ENCODE data around the gene GABRP.

Gene GABRP

DNA sequence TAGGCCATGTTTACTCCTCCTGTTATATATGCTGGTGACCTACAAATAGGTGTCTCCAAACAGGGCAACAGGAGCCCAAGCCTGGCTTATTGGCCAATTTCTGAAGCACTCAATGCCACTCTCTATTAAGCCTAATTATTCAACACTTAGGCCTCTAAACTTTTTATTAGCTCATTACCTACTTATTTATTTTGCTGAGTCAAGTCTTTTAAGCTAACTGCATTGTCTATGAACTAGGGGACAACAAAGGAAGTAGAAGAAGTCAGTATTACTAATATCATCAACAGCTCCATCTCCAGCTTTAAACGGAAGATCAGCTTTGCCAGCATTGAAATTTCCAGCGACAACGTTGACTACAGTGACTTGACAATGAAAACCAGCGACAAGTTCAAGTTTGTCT lies 28.2 kb downstream of the GABRP start:
- H3K4me3 ChIP-seq (ENCODE audit: low read depth, low read length) = no peak overlapping the region
- TF ChIP-seq CTCF (IDR thresholded peaks at IDR 0.05; ENCODE audit: low read depth, low read length, missing control alignments) = no peak
- no peak for DNase-seq (ENCODE audit: low read depth)

- DNase-seq (ENCODE audit: low read depth) = no peak
- no peak for TF ChIP-seq CTCF (IDR thresholded peaks at IDR 0.05; ENCODE audit: low read depth, low read length, missing control alignments)
- H3K4me3 ChIP-seq (ENCODE audit: low read depth, low read length) = no peak overlapping the region
Measured at GRCh38 chr5:170813231-170813630, 29.7 kb downstream of the GABRP start.

GRCh38 chr5:170817195-170817594 lies 33.7 kb downstream of the GABRP start:
- no peak overlapping the region for H3K4me3 ChIP-seq (ENCODE audit: low read depth, low read length)
- DNase-seq (ENCODE audit: low read depth) = no peak
- no peak for TF ChIP-seq CTCF (IDR thresholded peaks at IDR 0.05; ENCODE audit: low read depth, low read length, missing control alignments)

GRCh38 chr5:170818232-170818631 lies 34.7 kb downstream of the GABRP start:
- DNase-seq (ENCODE audit: low read depth) = no peak
- no peak overlapping the region for H3K4me3 ChIP-seq (ENCODE audit: low read depth, low read length)
- no peak for TF ChIP-seq CTCF (IDR thresholded peaks at IDR 0.05; ENCODE audit: low read depth, low read length, missing control alignments)

GRCh38 chr5:170819824-170820223 lies 36.3 kb downstream of the GABRP start:
- H3K4me3 ChIP-seq (ENCODE audit: low read depth, low read length) = no peak overlapping the region
- no peak for TF ChIP-seq CTCF (IDR thresholded peaks at IDR 0.05; ENCODE audit: low read depth, low read length, missing control alignments)
- no peak for DNase-seq (ENCODE audit: low read depth)

GRCh38 chr5:170821257-170821800 lies 37.8 kb downstream of the GABRP start:
- no peak for DNase-seq (ENCODE audit: low read depth)
- no peak overlapping the region for H3K4me3 ChIP-seq (ENCODE audit: low read depth, low read length)
- no peak for TF ChIP-seq CTCF (IDR thresholded peaks at IDR 0.05; ENCODE audit: low read depth, low read length, missing control alignments)

DNA sequence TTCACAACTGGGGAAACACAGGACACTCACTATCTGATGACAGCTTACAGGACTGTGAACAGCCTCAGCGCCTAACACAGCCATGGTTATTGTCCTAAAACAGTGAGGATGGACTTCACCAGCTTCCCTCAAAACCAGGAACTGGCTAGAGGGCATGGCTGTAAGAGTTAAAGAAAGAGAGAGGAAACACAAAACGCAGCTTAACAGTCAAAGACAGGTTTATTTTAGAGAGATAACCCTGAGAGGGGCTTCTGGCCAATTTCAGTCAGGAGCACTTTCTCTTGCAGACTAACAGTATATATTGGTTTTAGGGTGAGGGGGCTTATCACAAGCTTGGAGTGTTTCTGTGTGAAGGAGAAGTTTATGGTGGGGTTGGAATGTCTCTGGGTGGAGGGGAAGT lies 42.6 kb downstream of the GABRP start:
- no peak overlapping the region for H3K4me3 ChIP-seq (ENCODE audit: low read depth, low read length)
- TF ChIP-seq CTCF (IDR thresholded peaks at IDR 0.05; ENCODE audit: low read depth, low read length, missing control alignments) = no peak
- DNase-seq (ENCODE audit: low read depth) = no peak
